NCI-H187 treated with DMSO at 0.1 percent for 48 hours (cell line): Measurements from ENCODE around the gene PKD1L1.
"Not testable (repeated sequence)": the region's sequence is repeated elsewhere in the genome, so short reads cannot be mapped to it uniquely, and the experiment has no call there.

Experiments used
- DNase-seq: peaks from one replicate; lab custom pipeline; 2025; lab: John Stamatoyannopoulos, UW

PKD1L1 gene

DNA sequence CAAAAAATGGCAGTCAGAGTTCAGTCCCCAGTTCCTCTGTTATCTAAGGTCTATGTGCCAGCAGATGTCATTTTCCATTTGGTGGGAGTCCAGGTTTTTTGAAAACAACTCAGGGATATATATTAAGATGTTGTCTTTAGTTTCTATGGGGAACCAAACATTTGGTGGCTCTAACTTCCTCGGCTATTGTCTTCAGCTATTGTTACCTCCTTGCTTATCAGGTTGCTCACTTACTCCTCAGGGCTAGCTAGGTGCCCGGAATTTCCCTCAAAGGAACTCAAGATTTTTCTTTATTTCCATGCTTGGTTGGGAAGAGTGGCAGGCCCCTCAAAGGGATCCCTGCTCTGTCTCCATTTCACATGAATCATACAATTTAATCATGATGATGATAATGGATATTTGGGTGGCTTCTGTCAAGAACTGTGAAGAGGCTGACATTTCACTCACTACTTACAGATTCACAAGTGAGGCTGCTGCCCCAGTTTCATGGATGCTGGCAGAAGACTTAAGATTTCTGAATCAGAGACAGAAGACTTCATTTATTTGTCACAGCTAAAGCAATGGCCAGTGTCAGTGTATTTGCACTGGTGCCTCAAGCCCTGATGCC, 182.8 kb downstream of the PKD1L1 start:
- DNase-seq: no peak

DNA sequence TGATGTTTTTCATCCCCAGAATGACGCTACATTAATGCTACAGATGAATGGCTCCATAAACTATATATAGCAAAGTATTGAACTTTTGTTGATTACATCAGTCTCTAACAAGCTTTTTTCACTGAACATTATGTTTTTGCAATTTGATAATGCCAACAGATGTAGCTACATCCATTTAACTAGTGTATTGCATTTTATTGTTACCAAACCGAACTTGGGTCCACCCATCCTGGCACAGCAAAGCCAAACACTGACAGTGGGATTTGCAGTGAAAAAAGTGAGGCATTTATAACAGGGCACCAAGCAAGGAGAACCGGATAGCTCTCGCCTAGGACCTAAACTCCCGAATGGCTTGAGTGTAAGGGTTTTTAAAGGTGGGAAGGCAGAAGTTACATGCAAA, 183.5 kb downstream of the PKD1L1 start:
- no peak for DNase-seq

DNA sequence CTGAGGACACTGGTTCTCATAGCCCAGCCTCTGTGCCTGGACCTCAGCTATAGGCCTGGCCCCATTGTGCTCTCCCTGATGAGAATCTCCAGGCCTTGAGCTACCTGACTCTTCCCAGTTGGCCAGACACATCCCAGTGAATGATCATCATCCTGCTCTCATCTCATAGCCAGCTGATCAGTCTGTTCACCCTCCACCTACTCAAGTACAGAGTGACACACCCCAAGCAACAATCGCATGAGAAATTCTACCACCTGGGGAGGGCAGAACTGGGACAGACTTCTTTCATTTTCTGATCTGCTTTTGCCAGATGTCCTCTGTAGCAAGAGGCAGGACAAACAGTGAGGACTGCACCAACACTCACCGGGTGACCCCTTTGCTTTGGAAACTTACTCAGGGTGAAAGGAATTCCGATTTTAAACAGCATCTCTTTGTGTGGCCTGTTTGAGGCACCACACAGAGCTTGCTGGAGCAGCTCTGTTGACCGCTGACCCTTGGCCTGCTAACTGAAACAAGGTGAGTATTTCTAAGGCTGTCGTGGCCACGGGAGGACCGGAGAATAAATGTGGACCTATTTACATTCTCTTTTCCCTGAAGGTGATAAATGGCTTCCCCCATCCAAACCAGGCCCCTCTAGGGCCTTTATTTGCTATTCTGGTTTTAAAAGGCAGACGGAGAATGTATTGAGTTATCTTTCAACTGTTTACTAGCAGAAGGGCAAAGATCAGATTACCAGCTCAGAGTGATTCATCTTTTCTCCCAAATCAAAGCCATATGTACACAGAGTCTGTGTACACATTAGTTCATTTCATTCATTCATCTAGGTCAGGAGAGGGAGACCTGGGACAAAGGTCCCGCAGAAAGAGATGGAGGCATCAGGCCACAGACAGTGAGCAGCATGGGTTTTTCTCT, 184.9 kb downstream of the PKD1L1 start:
- DNase-seq: no peak

DNA sequence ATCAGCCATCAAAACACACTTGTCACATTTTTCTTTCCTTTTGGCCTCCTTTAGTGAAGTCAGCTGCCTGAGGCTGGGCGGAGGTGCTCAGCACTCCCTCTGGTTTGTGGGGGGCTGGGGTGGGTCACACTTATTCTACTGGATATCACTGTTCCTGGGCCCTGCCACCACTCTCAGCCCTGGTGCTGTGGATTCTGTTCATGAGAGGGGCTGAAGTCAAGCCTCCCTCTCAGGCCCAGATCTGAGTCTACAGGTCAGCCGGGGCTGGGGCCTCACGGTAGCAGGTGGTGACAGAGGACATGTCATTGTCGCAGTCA, 185.6 kb downstream of the PKD1L1 start:
- DNase-seq: no peak

DNA sequence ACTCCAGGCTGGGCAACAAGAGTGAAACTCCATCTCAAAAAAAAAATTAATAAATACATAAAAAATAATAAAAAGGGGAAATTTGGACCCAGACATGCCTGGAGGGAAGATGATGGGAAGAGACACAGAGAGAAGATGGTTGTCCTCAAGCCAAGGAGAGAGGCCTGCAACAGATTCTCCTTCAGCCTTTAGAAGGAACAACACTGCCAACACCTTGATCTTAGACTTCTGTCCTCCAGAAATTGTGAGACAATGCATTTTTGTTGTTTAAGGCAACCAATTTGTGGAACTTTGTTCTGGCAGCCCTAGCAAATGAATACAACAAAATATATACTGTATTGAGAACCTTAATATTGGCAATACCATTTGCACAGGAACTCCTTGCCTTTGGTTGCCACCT, 186.1 kb downstream of the PKD1L1 start:
- no peak for DNase-seq

DNA sequence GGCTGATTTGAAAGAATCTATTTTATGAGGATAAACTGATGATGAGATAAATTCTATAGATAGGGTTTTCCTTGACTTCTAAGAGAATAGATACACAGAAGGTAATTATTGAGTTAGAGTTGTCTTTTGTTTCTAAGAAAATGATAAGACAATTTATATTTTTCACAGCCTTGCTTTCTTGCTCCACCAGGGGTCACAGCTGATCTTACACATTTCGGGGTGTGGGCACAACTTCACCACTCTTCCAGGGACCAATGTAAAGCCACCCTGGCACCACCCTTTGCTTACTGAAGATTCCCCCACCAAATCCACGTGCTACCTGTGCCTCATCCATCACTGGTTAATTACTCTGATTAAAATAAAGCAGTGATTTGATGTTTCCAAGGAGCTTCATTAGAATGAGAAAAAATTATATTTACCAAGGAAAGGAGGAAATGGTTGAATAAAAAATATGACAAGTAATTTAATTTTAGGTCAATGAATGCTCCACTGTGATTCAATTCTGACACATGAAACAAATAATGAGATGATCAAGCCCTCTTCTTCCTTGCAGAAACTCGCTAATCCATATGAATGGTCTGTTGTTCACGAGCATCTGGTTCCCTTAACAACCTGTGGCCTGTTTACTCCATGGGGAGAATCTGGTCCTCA, 189.1 kb downstream of the PKD1L1 start:
- DNase-seq: no peak

DNA sequence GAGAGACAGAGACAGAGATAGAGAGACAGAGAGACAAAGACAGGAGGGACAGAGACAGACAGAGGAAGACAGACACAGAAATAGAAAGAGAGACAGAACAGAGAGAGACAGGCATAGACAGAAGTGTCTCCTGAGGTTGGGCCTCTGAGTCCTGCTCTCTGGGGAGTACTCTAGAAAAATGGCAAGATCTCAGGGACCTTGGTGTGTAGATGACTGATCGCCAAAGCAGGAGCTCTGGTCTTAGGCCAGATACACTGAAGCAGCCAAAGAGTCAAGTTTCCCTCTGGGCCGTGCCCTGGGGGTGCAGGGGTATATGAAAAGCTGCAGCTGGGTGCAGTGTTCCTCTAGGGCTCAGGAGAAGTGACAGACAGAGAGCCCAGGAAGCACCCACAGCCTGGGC, 189.7 kb downstream of the PKD1L1 start:
- no peak for DNase-seq

DNA sequence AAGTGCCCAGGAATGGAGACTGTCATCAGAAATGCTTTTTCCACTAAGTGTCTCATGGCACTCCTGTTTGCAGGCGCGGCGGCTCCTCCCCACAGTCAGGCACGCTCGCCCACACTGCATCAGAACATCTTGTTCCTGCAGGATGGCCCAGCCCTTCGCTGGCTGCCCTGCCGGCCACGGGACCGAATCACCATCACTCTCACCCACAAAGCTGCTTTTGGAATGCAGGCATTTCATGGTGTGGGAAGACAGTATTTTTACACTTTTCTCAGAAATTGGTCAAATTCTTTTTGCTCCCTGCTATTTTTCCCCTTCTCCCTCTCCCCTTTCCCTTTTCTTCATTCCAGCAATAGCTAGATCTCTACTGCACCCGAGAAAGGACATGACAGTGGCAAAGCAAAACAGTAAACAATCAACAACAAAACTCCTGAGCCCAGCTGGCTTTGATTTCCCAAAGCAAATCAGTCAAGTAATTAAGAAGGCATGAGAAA, 190.3 kb downstream of the PKD1L1 start:
- no peak for DNase-seq

DNA sequence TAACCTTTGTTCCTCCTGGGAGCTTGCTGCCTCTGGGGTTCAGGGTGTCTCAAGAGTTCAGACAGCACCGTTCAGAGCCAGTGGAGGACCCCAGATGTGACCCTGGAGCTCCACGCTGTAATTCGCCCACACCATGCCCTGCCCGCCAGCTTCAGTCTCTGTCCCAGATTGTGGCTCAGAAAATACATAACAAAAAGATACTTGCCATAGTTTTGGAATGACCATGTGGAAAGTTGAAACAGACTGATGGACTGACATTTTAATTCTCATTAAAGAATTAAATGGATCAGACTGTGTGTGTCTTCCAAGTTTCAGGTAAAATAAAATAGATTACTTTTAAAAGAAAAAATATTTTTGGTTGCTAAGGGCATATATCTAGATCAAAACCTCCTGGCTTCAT, 191.6 kb downstream of the PKD1L1 start:
- no peak for DNase-seq

DNA sequence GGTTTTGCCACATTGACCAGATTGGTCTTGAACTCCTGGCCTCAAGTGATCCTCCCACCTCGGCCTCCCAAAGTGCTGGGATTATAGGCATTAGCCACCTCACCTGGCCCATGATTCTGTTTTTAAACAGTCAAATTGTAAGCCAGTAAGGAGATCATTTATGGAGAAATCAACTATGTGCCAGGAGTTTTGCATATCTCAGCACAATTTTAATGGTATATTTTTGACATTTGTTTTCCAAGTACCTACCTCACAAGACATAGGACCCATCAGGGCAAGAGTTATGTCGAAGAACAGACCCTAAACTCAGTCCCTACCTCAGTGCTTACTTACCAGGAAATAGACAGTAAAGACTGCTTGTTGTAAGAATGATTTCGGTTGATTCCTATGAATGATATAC, 193.0 kb downstream of the PKD1L1 start:
- DNase-seq: no peak

DNA sequence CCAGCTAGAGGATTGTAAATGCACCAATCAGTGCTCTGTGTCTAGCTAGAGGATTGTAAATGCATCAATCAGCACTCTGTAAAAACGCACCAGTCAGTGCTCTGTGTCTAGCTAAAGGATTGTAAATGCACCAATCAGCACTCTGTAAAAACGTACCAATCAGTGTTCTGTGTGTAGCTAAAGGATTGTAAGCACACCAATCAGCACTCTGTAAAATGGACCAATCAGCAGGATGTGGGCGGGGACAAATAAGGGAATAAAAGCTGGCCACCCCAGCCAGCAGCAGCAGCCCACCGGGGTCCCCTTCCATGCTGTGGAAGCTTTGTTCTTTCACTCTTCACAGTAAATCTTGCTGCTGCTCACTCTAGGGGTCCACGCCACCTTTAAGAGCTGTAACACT, 196.5 kb downstream of the PKD1L1 start:
- DNase-seq: not testable (repeated sequence)

DNA sequence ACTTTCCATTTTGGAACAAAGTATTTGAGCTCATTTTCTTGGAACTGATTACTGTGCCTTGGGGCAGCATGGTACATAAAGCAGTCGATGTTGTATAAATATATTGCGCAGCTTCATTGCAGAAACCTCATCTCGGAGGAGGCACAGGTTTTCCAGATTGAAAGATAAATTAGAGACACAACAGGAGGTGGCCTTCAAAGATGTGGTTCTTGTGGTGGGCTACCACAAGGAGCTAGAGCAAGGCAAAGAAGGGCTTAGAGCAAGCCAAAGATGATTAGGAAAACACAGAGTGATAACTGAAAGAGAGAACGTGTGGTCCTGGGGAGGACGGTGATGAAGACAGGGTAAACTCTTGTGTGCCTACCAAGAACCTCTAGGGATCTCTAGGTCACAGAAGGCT, 197.2 kb downstream of the PKD1L1 start:
- DNase-seq: no peak

DNA sequence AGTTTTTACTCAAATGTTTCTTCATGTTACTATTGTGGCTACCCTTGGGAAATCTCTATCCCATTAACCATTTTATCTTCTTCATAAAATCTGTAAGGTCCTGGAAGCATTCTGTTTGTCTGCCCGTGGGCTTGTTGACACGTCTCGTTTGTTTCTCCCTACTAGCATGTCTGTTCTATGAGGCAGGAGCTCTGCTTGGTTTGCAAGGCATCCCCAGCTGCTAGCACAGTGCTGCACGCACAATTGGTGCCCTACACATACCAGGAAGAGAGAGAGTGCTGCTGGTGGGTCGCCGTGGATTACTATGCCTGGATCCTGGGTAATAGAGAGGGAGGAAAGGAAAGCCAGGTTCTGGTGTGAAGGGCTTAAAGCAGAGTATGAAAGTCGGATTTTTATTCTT, 200.2 kb downstream of the PKD1L1 start:
- DNase-seq: no peak

DNA sequence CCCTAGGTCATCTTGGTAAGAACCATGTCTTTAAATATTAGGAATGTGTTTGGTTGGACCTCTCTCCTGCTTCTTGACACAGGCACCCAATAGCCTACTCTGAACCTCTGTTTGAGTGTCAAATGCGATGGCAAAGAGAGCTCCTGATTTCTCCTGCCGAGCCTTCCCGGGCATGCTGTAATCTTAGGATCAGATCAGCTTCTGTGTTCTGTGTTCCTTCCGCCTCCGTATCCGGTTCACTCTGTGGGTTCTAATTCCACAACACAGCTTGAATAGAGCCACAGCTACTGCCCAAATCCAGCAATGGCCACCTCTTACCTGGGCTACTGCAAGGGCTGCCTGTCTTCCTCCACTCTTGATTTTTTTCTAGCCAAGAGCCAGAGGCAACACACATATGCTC, 201.1 kb downstream of the PKD1L1 start:
- no peak for DNase-seq

DNA sequence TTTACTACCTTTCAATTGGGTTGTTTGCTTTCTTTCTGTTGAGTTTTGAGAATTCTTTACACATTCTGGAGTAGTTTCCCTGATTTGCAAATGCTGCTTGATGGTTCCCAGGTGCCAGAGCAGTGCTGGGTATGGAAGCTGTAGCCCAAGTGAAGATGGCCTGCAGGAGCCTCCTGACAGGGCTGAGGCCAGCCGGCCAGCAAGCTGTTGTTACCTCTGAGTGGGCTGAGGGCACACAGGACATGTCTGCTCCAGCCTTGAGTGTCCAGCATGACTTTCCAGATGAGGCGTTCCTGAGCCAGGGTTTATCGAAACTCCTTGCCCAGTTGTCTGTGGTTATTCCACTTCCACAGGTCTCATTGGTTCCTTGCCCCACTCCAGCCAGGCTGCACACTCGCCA, 201.8 kb downstream of the PKD1L1 start:
- no peak for DNase-seq

DNA sequence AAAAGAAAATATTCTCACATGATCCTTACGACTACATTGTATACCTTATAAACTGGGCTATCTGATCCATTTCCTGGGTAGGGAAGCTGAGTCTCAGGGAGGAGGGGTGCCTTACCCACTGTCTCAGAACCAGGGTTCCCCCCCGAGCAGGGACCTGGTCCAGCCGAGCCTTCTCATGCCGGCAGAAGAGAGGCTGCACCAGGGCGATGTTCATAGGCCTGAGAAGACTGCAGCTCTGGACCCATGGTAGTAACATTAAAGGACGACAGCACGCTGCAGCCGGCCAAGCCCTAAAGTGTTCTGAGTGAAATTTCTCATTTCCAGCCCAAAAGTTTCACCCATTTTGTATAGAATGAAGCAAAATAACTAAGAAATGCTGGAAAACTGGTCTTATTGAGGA, 203.4 kb downstream of the PKD1L1 start:
- DNase-seq: no peak

DNA sequence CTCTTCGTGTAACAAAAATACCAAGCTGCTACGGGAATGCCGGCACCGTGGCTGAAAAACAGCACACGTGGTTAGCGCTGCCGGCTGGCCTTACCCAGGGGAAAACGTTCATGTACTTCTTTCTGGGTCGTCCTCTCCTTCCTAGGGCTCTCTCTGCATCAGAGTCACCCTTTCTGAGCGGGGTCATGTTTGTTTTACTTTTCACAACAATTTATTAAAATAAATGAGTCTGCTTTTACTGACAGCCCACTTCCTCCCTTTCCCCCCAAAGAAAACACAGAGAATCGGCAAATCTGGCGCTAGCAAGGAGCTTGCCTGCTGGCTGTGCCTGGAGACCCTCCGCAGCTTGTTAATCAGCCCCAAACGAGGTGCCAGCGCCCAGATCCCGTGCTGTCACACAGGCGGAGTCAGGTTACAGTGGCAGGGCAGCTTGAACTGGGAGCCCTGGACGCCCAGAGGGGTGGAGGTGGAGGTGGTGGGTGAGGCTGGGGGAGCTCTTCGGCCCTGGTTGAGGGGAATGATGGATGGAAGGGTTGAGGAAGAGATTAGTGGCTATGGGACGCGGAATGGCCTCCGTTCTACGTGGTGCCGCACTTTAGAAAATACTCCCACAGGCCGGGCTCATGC, 204.2 kb downstream of the PKD1L1 start:
- DNase-seq: no peak

DNA sequence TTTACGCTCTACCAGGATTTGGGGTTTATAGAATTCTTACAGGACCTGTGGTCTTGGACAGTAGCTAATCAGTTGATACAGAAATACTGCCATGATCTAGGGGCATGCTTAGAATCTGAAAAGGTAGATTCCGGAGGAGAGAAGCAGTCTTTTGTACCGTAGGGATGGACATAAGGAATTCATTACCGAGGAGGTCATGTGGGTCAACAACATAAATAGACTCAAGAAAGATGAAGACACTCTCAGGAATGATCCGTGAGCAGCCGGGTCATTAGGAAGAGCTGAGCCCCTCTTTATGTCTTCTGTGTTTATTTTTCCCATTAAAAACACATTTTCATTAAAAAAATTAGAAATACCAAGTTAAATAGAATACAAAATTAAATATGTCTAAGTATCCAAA, 206.3 kb downstream of the PKD1L1 start:
- no peak for DNase-seq

DNA sequence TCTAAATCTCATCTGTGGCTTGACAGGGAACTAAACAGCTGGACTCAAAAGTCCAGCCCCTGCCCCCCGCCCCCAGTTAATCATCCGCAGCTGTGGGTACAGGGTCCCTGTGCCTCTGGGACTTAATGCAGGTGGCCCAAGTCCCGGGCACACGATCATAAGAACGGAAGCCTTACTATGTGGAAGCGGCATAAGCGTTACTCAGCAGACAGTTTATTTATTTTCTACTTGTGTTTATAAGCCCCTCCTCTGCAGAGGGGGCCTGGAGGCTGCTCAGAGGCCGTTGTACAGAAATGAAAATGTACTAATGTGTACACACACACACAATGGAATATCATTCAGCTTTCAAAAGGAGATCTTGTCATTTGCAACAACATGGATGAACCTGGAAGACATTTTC, 208.4 kb downstream of the PKD1L1 start:
- no peak for DNase-seq

DNA sequence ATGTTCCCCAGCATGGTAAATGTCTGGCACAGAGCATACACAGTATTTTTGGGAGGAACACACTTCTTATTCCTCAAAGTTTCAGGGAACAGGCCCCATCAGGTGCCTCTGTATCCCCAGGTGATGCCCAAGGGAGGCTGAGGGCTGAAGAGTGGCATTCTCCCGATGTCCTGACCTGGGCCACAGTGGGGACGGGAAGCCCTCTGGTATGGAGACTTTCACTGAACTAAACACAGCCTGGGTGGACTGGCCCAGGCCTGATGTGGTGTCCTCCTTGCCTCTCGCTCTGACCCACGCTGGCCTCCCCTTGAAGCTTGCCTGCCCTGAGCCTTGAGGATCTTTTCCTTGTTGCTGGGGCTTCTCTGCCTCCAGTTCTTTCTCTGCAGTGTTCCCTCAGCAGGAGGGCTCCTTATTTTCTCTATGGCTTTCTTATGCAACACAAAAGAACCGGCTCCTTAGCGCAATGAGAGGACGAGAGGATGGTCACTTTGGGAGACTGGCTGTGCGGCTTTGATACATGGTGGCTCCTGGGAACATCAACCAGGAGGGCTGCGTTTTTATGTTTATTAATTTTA, 208.9 kb downstream of the PKD1L1 start:
- no peak for DNase-seq

DNA sequence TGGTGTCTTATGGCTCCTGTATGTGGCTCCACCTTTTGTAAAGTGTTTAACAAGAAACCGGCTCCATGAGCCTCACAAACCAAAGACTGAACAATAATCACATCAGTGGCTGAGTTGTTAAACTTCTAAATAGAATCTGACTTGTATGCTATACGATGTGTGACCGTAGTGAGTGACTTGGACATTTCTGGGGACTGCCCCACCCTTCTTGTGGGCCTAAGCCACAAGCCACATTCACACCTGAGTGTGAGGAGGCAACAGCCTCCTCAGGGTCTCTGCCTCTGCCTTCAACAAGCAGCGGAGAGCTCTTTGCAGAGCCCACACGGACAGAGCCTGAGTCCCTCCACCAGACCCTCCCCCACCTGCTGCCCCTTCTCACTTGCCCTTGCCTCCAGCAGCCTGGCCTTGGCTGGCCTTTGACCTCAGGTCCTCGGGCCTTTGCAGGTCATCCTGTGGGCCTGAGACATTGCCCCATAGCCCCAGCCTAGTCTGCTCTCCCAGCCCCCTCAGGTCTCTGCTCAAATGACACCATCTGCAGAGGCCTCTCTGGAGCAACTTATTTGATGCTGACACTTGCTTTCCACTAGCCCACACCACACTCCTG, 209.6 kb downstream of the PKD1L1 start:
- DNase-seq: no peak

DNA sequence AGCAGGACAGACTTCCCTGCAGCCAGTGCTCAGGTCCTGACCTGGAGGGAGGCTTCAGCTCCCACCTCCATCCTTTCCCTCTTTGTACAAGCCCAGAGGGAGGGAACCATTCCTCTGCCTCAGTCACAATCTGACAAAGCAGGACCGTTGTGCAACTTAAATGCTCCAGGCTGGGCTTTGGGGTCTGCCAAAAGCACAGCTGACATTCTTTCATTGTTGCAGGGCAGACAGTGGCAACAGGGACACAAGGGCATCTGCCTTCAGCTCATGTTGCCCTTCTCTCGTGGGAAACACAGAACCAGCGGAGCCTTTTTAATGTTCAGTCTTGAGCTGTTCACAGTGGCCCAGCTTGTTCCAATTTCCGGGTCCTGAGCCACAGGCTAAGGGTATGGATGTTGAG, 210.7 kb downstream of the PKD1L1 start:
- no peak for DNase-seq
